ENCODE data around the gene CLEC1B.
"Not testable (repeated sequence)": the region's sequence is repeated elsewhere in the genome, so short reads cannot be mapped to it uniquely, and the experiment has no call there.

GRCh38 chr12:9976626-9977025, 22.3 kb downstream of the CLEC1B start:
- not testable (repeated sequence) for TF ChIP-seq CTCF (IDR thresholded peaks at IDR 0.05); ZFX (IDR thresholded peaks at IDR 0.05; ENCODE audit: borderline replicate concordance)
